Pancreas (tissue), 10 donors: ENCODE results near the gene MLXIP. TPM values are rescaled to one million over a fixed set of nuclear protein-coding genes. Genes with fewer than 3 reads are reported as not detected.

Experiments
- ATAC-seq, 4 donors: fragments of 200-7000 bp; cut with Tn5 transposase; one replicate each; pipeline versions ENCODE4 v1.8.0 to v1.9.1; 2020; ENCODE audit warnings: mild to moderate bottlenecking in 4 of 4, moderate library complexity in 4 of 4
- DNase-seq, 6 donors: peaks; one replicate each; pipeline ENCODE4 v3.0.0-alpha.2; 2020
- FAIRE-seq: peaks from 2 replicates; lab custom pipeline; 2012; peaks lifted over from hg19 to GRCh38; lab: Jason Lieb, UNC
- H3K27ac ChIP-seq, 4 donors: fragments of 200-600 bp; sonication (generic); 1 replicate in 3 of 4; 2 replicates in 1 of 4; pipeline versions ENCODE4 v1.5.0 to v1.8.0; 2020
- H3K27me3 ChIP-seq, 4 donors: fragments of 200-600 bp; one replicate each; pipeline ENCODE4 v1.8.0; 2021
- H3K36me3 ChIP-seq, 3 donors: fragments of 200-600 bp; sonication (generic) in 1 of 3; one replicate each; pipeline versions ENCODE4 v1.5.0 to v1.8.0; 2020 to 2021
- H3K4me1 ChIP-seq, 3 donors: fragments of 200-600 bp; one replicate each; pipeline ENCODE4 v1.8.0; 2021
- H3K4me3 ChIP-seq, 4 donors: fragments of 200-600 bp; sonication (generic) in 2 of 4; one replicate each; pipeline versions ENCODE4 v1.5.0 to v1.8.0; 2020 to 2021
- H3K9me3 ChIP-seq, 4 donors: fragments of 200-600 bp; one replicate each; pipeline ENCODE4 v1.8.0; 2021
- CTCF ChIP-seq, 4 donors: fragments of 200-600 bp; sonication (generic) in 3 of 4; IDR thresholded peaks; one replicate each; pipeline versions ENCODE4 v1.5.0 to v1.8.0; 2021; ENCODE audit warnings: antibody characterized with exemption in 4 of 4
- WGBS, 2 donors: extraction: QIAGEN DNeasy Blood & Tissue Kit; methylation state at CpG; one replicate each; pipeline ENCODE4 v1.1.7; 2013; 5-methylcytosine and 5-hydroxymethylcytosine counted together
- intact Hi-C, 3 donors: fragments of 100-400 bp; cut with DNase I; formaldehyde crosslinking; loops; one replicate each; pipeline versions ENCODE4 v1.11.1 to v1.14.2; 2022
- polyA plus RNA-seq, 2 donors: library from polyadenylated mRNA; stranded (reverse); fragments of 200-250 nt; gene quantifications; one replicate each; pipeline ENCODE4 v1.2.3, GENCODE V29; 2013
- total RNA-seq, 6 donors: library from RNA; stranded (reverse); fragmentation: NEBNext Ultra II Directional in 4 of 6; extraction: Animal tissue kit (Norgen Biotek cat#: 25700) in 4 of 6; gene quantifications; one replicate each; pipeline versions ENCODE4 v1.2.1 to v1.2.4, GENCODE V29; 2021 to 2023
- donor health status: healthy with polysubstance abuse.
- donor health status: DM: no; HTN: no; CAD: no; lungs with moderate emphysema.
- donor health status: DM: no; HTN: no; CAD: no.
- donor health status: control.
- donor health status: control.
- donor health status: Bipolar disorder and iron deficiency.
- donor health status: DM: yes; HTN: yes; CAD: no.
- donor health status: DM: no; HTN: no; CAD: no.
- donor health status: DM: no; HTN: no; CAD: no.
- donor health status: DM: yes; HTN: yes; CAD: no.

The MLXIP gene
- total and polyA plus RNA-seq, 8 donors: 35.4 to 90.1 (median 55.5) TPM

- no peak for TF ChIP-seq CTCF (IDR thresholded peaks at IDR 0.05)
- Histone ChIP-seq H3K27ac (no peak overlapping the region), H3K36me3 (no peaks in the 10 kb centered on the region), H3K27me3 (no peaks in the 10 kb centered on the region), H3K4me1 (no peaks in the 10 kb centered on the region), H3K9me3 (no peaks in the 10 kb centered on the region), H3K4me3 (no peak overlapping the region)
- intact Hi-C loops: no loop called here
- DNase-seq: no peak
- WGBS, 2 donors: 77 to 81% methylated on average over 8 of the region's 8 CpGs
- FAIRE-seq: no peak
- no peak for ATAC-seq
Observed at GRCh38 chr12:122161682-122162081, 83.1 kb downstream of the MLXIP start.

GRCh38 chr12:122162976-122163375, 84.4 kb downstream of the MLXIP start:
- H3K9me3 ChIP-seq: no peaks in the 10 kb centered on the region
- H3K36me3 ChIP-seq: no peaks in the 10 kb centered on the region
- intact Hi-C loops: no loop called here
- H3K4me1 ChIP-seq: no peaks in the 10 kb centered on the region
- no peaks in the 10 kb centered on the region for H3K27me3 ChIP-seq
- FAIRE-seq: no peak
- no peak overlapping the region for H3K4me3 ChIP-seq
- DNase-seq: no peak
- ATAC-seq: no peak
- TF ChIP-seq CTCF (IDR thresholded peaks at IDR 0.05): no peak
- H3K27ac ChIP-seq: no peak overlapping the region
- WGBS, 2 donors: 74 to 81% methylated on average over 3 of the region's 3 CpGs

DNA sequence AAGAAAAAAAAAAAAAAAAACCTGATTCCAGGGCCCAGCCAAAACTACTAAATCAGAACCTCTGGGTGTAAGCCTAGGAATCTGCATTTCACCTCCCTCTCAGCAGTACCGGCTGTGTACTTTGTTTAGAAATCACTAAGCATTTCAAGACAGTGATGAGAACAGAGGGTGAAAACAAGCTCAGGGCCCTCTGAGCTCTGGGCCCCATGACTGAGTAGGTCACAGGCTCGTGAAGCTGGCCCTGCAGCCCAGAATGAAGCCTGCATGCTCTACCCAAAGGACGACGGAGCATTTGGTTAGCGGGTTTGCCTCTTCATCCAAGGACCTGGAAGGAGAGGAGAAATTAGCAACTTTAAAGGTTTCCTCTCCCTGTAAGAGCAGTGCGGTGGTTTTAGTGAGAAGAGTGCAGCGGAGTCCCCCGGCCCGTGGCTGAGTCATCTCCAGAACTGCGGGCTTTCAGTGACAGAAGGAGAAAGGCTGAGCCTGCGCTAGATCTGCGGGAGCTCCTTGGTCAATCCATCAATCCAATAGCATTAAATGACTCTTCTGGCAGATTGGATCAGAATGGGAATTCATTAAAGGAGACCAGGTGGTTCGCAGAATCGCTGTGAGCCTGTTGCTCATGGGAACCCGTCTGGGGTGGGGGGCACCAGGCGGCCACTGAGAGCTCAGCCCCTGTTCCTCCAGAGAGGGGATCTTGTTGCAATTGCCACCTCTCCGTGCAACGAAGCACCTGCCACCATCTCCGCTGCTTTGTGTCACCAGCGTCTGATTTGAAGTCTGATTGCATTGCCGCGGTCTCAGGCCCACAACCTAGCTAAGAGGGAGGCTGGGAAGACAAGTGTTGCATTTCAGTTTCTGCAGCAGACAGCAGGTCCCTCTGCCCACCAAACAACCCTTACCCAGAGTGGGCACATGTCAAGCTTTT, 88.1 kb downstream of the MLXIP start:
- intact Hi-C loops: no loop called here
- no peak for DNase-seq
- no peak for FAIRE-seq
- Histone ChIP-seq H3K27ac (no peak overlapping the region), H3K4me1 (no peaks in the 10 kb centered on the region), H3K36me3 (no peaks in the 10 kb centered on the region), H3K9me3 (no peaks in the 10 kb centered on the region), H3K27me3 (no peaks in the 10 kb centered on the region), H3K4me3 (no peak overlapping the region)
- no peak for TF ChIP-seq CTCF (IDR thresholded peaks at IDR 0.05)
- ATAC-seq: no peak
- WGBS, 2 donors: 73 to 75% methylated on average over 22 of the region's 22 CpGs

DNA sequence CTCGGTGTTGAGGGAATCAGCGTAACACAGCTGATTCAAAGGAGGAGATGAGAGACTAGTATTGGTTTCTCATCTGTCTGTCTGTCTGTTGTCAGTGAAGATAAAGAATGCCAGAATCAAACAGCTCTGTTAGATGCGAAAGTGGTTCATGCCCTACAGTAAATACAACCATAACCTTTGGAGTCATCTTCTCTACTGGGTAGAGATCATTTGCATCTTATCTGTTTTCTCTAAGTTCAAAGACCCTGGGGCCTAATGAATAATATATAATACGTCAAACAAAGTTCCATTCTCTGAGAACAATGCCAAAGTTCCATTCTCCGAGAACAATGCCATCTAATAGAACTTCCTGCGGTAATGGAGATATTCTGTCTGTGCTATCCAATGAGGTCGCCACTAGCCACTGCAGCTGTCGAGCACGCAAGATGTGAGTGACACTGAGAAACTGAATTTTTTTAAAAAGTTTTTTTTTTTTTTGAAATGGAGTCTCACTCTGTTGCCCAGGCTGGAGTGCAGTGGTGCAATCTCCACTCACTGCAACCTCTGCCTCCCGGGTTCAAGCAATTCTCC, 88.9 kb downstream of the MLXIP start:
- no peak for FAIRE-seq

More for the DNA sequence above, 88.9 kb downstream of the MLXIP start:
- 82 to 90% methylated on average over 10 of the region's 10 CpGs for WGBS, 2 donors
- ATAC-seq (no peak), DNase-seq (no peak)
- no peak for TF ChIP-seq CTCF (IDR thresholded peaks at IDR 0.05)
- Histone ChIP-seq H3K4me3 (no peak overlapping the region), H3K36me3 (no peaks in the 10 kb centered on the region), H3K27me3 (no peaks in the 10 kb centered on the region), H3K9me3 (no peaks in the 10 kb centered on the region), H3K4me1 (no peaks in the 10 kb centered on the region), H3K27ac (no peak overlapping the region)
- intact Hi-C loops: no loop called here
